Left lung (tissue), 10 donors: ENCODE data around the gene RPL3. TPM values are rescaled to one million over a fixed set of nuclear protein-coding genes. Genes with fewer than 3 reads are reported as not detected.

ENCODE experiments used
- ATAC-seq: fragments of 200-7000 bp; cut with Tn5 transposase; one replicate; pipeline ENCODE4 v1.9.1; 2020; ENCODE audit warnings: moderate library complexity
- DNase-seq, 4 donors: peaks; one replicate each; pipeline ENCODE4 v3.0.0-alpha.2; 2013 to 2020
- H3K27ac ChIP-seq, 2 donors: fragments of 200-600 bp; sonication (generic) in 1 of 2; one replicate each; pipeline versions ENCODE4 v1.5.0 to v1.8.0; 2020 to 2021
- H3K27me3 ChIP-seq, 2 donors: fragments of 200-600 bp; sonication (generic) in 1 of 2; one replicate each; pipeline versions ENCODE4 v1.5.0 to v1.8.0; 2020 to 2021
- H3K36me3 ChIP-seq, 2 donors: fragments of 200-600 bp; sonication (generic) in 1 of 2; one replicate each; pipeline versions ENCODE4 v1.5.0 to v1.8.0; 2020 to 2021
- H3K4me1 ChIP-seq, 2 donors: fragments of 200-600 bp; one replicate each; pipeline ENCODE4 v1.8.0; 2021
- H3K4me3 ChIP-seq, 2 donors: fragments of 200-600 bp; sonication (generic) in 1 of 2; one replicate each; pipeline versions ENCODE4 v1.5.0 to v1.8.0; 2020 to 2021; ENCODE audit warnings: mild to moderate bottlenecking in 1 of 2
- H3K9me3 ChIP-seq, 2 donors: fragments of 200-600 bp; sonication (generic) in 1 of 2; one replicate each; pipeline versions ENCODE4 v1.5.0 to v1.8.0; 2020 to 2021
- intact Hi-C, 2 donors: fragments of 100-400 bp; cut with DNase I; formaldehyde crosslinking; loops; one replicate each; pipeline versions ENCODE4 v1.11.2 to v1.14.2; 2022
- polyA plus RNA-seq, 6 donors: library from polyadenylated mRNA; unstranded; fragments of 120-200 nt; gene quantifications; one replicate each; pipeline ENCODE4 v1.2.1, GENCODE V29; 2013; ENCODE audit not compliant: insufficient read length in 6 of 6
- total RNA-seq, 2 donors: library from RNA; stranded (reverse); fragmentation: NEBNext Ultra II Directional; extraction: Animal tissue kit (Norgen Biotek cat#: 25700); gene quantifications; one replicate each; pipeline ENCODE4 v1.2.1, GENCODE V29; 2021
- TF ChIP-seq, protein P1 (sequence below), 2 donors: fragments of 200-600 bp; sonication (generic) in 1 of 2; IDR thresholded peaks; one replicate each; pipeline versions ENCODE4 v1.5.0 to v1.8.0; 2021; ENCODE audit warnings: antibody characterized with exemption in 2 of 2
- donor health status: DM: no; HTN: yes; CAD: no.
- donor health status: DM: no; HTN: no; CAD: no.

Gene RPL3
- total and polyA plus RNA-seq, 8 donors, result 1,506 to 3,842 (median 3,632) TPM

DNA sequence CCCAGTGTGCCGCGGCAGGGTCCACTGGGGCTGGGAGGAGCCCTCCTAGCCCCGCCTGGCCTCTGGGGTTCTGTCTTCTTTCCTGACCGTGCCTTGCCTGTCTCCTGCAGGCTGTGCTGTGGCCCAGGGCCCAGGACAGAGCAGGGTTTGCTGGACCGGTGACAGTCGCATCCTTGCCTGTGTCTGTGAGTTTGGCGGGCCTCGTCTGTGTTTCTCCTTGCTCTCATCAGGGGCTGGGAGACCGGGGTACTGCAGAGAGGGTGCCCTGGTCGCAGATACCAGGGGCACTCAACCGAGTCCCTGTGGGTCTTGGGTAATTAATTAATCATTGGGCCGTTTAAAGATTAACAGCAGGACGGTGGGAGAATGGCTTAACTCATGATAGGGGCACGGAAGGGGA lies 29.9 kb downstream of the RPL3 start:
- ATAC-seq, result no peak
- H3K27ac ChIP-seq, result no peak overlapping the region
- H3K36me3 ChIP-seq, result no peaks in the 10 kb centered on the region
- no peak for DNase-seq
- H3K4me1 ChIP-seq, result peaks cover 14 to 68% of the 10 kb centered on the region in 2 donors
- TF ChIP-seq, protein P1, sequence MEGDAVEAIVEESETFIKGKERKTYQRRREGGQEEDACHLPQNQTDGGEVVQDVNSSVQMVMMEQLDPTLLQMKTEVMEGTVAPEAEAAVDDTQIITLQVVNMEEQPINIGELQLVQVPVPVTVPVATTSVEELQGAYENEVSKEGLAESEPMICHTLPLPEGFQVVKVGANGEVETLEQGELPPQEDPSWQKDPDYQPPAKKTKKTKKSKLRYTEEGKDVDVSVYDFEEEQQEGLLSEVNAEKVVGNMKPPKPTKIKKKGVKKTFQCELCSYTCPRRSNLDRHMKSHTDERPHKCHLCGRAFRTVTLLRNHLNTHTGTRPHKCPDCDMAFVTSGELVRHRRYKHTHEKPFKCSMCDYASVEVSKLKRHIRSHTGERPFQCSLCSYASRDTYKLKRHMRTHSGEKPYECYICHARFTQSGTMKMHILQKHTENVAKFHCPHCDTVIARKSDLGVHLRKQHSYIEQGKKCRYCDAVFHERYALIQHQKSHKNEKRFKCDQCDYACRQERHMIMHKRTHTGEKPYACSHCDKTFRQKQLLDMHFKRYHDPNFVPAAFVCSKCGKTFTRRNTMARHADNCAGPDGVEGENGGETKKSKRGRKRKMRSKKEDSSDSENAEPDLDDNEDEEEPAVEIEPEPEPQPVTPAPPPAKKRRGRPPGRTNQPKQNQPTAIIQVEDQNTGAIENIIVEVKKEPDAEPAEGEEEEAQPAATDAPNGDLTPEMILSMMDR (IDR thresholded peaks at IDR 0.05), result no peak
- peaks cover 0 to 9% of the 10 kb centered on the region in 2 donors for H3K9me3 ChIP-seq
- intact Hi-C loops, result no loop called here
- H3K4me3 ChIP-seq, result no peak overlapping the region
- no peaks in the 10 kb centered on the region for H3K27me3 ChIP-seq

DNA sequence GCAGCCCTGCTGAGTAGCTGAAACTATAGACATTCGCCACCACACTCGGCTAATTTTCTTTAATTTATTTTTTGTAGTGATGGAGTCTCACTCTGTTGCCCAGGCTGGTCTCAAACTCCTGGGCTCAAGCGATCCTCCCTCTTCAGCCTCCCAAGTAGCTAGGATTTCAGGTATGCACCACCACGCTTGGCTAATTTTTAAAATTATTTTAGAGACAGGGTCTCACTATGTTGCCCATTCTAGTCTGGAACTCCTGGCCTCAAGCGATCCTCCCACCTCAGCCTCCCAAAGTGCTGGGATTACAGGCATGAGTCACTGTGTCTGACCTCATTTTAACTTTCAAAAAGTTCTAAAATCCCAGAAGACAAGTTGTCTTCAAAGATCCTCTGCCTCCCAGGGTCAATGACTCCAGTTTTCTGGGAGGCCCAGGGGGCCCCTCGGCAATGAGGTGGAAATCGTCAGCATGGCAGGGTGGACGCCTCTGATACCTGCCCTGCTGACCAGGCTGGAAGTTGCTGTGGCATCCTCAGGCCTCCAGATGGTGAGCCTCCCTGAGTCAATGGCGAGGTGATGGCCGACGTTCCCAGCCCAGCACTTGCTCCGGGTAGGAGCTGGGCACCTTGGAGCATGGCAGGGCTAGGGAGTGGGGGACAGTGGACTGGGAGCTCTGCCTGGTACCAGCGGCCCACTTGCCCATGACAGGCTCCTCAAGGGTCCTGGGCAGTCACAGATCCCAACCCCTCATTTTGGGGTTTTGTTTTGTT lies 31.1 kb downstream of the RPL3 start:
- no peak for DNase-seq
- intact Hi-C loops, result no loop called here
- H3K27me3 ChIP-seq, result no peaks in the 10 kb centered on the region
- H3K4me3 ChIP-seq, result no peak overlapping the region
- no peak for ATAC-seq
- peaks cover 16 to 74% of the 10 kb centered on the region in 2 donors for H3K4me1 ChIP-seq
- H3K9me3 ChIP-seq, result peaks cover 0 to 11% of the 10 kb centered on the region in 2 donors
- no peaks in the 10 kb centered on the region for H3K36me3 ChIP-seq
- TF ChIP-seq, protein P1 (IDR thresholded peaks at IDR 0.05), result no peak
- no peak overlapping the region for H3K27ac ChIP-seq

DNA sequence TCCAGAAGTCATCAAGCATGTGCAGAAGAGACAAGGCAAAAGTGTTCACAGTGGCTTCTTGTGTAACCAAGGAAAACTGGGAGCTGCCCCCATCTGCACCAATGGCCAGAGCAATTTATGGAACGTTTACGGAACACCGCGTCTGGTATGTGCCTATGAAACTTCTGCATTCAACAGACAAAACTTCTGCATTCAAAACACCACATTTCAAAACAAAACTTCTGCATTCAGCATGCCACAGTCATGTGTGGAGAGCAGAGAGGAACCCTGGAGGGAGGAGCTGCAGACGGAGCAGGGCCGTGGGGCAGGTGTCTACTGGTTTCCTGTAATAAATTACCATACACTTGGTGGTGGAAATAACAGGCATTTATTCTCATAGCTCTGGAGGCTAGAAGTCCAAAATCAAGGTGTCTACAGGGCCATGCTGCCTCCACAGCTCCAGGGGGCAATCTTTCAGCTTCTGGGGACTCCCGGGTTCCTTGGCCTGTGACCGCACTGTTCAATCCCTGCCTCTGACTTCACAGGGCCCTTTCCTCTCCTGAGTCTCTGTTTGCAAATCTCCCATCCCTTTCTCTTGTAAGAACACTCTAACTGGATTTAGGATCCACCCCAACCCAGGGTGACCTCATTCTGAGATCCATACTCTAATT lies 32.2 kb downstream of the RPL3 start:
- TF ChIP-seq, protein P1 (IDR thresholded peaks at IDR 0.05), result no peak
- Histone ChIP-seq H3K27me3 (no peaks in the 10 kb centered on the region), H3K4me3 (no peak overlapping the region), H3K4me1 (peaks cover 8 to 74% of the 10 kb centered on the region in 2 donors), H3K9me3 (peaks cover 0 to 11% of the 10 kb centered on the region in 2 donors), H3K27ac (peak overlapping the region in 1 of 2 donors; percentile 61), H3K36me3 (no peaks in the 10 kb centered on the region)
- intact Hi-C loops, result no loop called here
- ATAC-seq (peak; percentile 16), DNase-seq (peak in 1 of 4 donors; percentile 51)

DNA sequence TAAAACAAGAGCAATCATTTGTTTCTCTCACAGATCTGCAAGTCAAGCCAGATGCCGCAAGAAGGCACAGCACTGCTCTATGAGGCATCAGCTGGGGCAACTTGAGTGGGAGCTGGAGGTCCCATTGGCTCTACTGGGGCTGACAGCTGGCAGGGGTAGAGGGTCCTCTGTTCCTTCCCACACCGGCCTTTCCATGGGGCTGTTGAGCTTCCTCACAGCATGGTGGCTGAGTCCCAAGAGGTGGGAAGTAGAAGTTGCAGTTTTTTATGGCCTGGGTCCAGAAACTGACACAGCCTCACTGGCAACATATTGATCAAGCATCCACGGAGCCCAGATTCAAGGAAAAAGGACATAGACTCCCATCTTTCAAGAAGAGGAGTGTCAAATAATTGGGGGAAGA lies 34.4 kb downstream of the RPL3 start:
- no peak for ATAC-seq
- H3K27me3 ChIP-seq, result peaks cover 0 to 3% of the 10 kb centered on the region in 2 donors
- DNase-seq, result no peak
- peaks cover 0 to 11% of the 10 kb centered on the region in 2 donors for H3K9me3 ChIP-seq
- TF ChIP-seq, protein P1 (IDR thresholded peaks at IDR 0.05), result no peak
- intact Hi-C loops, result no loop called here
- no peak overlapping the region for H3K27ac ChIP-seq
- no peak overlapping the region for H3K4me3 ChIP-seq
- H3K4me1 ChIP-seq, result peaks cover 3 to 64% of the 10 kb centered on the region in 2 donors
- no peaks in the 10 kb centered on the region for H3K36me3 ChIP-seq
